GM21390 (cell line): ENCODE measurements around the gene CFAP100.

Experiments used
- ATAC-seq: cut with Tn5 transposase; IDR thresholded peaks from one replicate; pipeline ENCODE4 v1.9.1; 2021; ENCODE audit not compliant: unreplicated experiment

Gene CFAP100

DNA sequence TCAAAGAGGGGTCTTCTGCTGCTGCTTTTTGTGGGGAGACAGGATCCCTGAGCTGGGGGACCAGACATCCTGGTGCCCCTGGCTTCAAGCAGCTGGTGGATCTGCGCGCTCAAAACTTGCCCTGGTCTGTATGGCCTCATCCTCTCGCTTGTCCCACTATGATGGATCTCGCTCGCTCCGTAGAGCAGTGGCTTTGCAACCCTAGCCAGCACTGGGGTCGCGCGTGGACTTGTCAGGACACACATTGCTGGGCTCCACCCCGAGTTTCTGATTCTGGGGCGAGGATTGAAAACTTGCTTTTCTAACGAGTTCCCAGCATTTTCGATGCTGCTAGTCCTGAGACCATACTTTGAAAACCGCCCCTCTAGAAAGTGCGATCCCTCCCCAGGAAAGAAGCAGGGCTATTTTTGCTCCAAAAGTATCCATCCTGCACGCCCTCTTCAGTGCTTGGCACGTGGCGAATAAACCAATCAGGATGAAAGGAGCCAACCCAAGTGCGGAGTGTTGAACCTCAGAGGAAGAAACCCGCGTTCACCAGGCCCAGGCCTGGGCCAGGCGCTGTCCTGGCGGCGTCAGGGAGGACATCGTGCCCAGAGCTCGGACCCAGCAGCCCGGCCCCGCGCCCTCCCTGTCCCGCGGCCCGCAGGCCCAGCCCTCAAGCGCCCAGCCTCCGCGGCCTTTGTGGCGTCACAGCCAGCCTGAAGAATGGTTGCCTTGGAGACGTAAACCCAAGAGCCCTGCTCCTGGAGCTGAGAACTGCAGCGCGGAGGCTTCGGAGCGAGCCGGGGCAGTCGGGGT is at the start of gene CFAP100:
CFAP100 (plus strand) TSS at position 731 of the 798 bp plus-strand sequence. CDS start 1,092 bp downstream, outside the sequence.
- no peak for ATAC-seq

GRCh38 chr3:126345231-126345630 is 49.5 kb upstream of the CFAP100 start:
- ATAC-seq, result no peak

GRCh38 chr3:126345641-126346460 is 48.9 kb upstream of the CFAP100 start:
- ATAC-seq, result no peak

GRCh38 chr3:126346466-126346865 is 48.2 kb upstream of the CFAP100 start:
- no peak for ATAC-seq

GRCh38 chr3:126347543-126348161 is 47.1 kb upstream of the CFAP100 start:
- no peak for ATAC-seq

DNA sequence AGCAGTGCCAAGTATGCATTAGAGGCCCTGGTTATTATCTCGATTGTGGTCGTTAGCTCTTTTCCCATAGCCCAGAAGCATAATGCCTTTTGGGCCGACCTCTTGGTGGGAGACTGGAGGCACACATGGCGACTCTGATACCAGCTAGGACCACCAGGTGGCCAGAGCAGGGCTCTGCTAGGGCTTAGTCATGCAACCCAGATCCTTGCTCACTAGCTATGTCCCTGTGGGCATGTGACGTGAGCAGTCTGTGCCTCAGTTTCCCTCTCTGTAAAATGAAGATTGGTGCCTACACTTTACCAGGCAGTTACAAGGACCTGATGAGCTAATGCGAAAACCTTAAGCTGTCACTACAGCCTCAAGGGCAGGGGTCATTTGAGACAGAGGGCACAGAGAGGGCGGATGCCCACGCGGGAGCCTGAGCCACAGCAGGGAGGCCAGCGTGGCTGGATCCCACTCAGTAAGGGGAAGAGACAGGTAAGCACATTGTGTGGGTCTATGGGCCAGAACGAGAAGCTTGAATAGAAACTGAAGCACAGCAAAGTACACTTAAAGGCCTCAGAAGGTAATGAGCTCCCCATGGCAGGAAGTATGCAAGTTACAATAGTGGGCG is 46.3 kb upstream of the CFAP100 start:
- ATAC-seq, result no peak

DNA sequence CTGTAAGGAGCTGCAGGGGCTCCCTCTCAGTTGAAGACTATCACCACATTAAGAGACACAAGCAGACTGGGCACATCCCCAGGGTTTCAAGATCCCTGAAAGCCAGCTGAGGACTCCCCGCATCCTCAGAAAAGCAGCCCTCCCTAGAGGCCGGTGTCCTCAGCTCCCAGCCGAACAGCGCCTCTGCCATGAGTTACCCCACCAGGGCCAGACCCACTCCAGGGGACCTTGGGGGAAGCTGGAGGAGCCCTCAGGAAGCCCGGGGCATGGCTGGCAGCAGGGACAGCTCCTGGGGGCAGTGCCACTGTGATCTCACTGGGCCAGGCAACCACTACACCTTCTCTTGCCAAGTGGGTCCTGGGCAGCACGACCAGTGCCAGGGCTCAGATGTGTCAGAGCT is 45.6 kb upstream of the CFAP100 start:
- ATAC-seq, result no peak

- no peak for ATAC-seq
Measured at GRCh38 chr3:126349611-126350501, 44.9 kb upstream of the CFAP100 start.

GRCh38 chr3:126350502-126351085 is 44.1 kb upstream of the CFAP100 start:
- ATAC-seq, result no peak

DNA sequence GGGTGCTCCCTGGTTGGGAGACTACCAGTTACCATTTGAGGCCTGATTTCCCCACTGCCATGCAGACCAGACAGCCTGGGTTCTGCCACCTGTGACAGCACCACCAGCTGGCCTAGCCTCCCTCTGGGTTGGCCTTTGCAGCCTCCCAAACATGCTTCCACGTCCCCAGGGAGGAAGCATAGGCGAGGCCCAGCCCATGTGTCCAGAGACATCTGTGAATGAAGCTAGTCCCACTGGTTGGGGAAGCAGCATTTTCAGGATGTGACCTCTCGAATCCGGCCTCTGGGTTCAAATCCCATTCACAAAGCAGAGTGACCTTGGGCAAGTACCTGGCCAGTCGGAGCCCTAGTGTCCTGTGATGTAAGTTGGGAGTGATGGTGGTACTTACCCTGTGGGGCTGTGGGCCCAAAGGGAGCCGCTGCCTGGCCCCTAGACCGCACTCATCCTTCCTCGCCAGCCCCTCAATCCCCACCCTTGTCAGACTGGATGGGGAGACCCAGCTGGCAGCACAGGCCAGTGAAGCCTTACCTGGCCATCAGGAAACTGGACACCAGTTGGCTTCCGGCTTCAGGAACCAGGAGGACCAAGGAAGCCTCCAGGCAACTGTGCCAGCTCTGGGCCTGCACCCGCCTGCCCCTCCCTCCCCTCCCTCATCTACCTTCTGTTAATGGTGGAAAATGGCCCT is 43.5 kb upstream of the CFAP100 start:
- ATAC-seq, result no peak

DNA sequence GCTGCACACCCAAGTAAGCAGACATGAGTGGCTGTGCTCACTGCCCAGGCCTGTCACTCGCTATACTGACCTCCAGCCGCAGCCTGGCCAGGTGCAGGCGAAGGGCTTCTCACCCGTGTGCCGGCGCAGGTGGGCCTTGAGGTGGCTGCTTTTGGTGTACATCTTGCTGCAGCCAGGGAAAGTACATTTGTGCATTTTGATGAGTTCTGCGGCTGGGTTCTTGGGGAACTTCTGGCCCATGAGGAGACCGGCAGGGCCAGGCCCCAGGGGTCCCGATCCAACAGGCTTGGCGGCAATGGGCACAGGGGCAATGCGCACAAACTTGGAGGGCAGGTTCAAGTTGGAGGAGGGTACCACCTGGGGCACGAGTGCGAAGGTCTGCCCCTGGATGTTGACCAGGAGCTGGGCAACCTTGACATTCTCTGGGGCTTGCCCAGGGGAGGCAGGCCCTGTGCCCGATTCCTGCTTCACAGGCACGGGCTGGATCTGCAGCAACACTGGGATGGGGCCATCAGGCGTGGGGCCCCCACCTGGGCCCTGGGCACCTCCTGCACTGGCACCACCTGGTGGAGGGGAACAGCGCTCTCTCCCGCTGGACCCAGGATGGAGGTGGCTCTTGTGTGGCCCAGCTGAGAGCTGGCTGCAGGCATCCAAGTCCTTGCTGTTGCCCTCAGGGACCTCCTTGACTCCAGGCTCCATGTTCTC is 42.8 kb upstream of the CFAP100 start:
- ATAC-seq, result no peak

GRCh38 chr3:126352476-126353454 is 41.9 kb upstream of the CFAP100 start:
- ATAC-seq, result no peak

DNA sequence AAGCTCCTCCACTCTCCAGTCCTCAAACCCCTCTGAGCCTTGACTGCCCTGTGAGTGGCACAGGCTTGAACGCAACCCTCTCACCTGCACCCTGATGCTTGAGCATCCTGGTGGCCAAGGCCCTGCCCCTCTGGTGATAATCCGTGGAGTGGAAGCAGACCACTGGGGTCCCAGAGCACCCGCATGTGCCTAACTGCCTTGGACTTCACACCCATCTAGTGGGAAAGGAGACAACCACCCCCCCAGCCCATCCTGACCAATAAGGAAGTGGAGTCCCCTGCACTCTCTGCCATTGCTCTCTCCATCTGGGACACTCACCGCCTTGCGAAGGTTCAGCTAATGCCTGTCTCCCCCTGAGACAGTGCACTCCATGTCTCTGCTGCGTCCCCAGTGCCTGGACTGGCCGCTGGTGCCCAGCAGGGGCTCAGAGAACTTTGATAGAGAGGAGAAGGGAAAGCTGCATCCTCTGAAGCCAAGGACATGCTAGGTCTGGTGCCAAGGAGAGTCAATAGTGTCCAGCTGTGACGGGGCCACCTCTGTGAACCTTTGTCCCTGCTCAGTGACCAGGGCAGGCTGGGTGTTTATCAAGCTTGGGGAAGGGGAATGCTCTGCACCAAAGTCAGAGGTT is 40.9 kb upstream of the CFAP100 start:
- ATAC-seq, result no peak

- ATAC-seq, result no peak
Measured at GRCh38 chr3:126354776-126355175, 39.9 kb upstream of the CFAP100 start.

DNA sequence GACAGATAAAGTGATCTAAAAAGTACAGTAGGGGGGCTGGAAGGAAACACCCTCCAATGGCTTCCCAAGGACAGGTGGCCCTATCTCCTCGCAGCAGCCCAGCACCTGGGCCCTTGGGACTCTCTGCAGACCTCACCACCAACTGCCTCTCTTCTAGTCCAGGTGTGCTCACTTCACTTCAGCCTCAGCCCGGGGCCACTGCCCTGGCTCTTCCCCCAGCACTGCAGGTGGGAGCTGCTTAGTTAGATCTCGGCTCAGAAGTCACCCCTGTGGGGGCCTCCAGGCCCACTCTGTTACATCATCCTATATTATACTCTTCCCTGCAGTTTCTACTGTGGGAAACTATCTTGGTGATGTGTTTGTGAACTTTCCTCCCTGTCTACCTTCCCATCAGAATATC is 39.5 kb upstream of the CFAP100 start:
- no peak for ATAC-seq

DNA sequence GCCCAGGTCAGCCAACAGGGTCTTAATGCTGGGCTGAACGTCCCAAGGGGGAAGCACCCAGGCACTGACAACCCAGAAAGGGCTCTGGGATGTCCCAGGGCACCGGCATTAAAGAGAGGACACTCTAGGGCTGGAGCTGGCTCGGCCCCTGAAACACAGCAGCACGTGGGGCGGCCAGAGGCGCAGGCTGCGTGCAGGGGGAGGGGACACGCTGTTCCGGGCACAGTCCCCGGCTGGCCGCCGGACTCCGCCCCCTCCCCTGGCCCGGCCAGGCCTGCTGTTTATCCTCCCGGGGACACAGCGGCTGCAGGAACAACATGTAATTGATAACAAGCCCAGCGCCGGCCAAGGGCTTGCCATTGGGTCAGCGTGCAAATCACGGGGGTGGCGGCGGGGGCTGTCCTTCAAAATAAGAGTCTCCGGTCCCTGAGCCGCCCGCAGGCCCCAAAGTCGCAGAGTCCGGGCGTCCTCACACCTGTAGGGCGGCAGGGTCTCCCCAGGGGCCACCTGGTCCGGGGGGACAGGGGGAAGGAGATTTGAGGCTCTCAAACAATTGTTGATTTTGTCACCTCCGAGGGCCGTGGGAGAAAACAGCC is 38.8 kb upstream of the CFAP100 start:
- ATAC-seq, result no peak
